GM21576 (cell line): ENCODE measurements around the gene SMIM44.

Source experiments
- ATAC-seq: cut with Tn5 transposase; IDR thresholded peaks from one replicate; pipeline ENCODE4 v1.9.1; 2021; ENCODE audit warnings: mild to moderate bottlenecking, moderate library complexity; ENCODE audit not compliant: unreplicated experiment

Gene SMIM44

DNA sequence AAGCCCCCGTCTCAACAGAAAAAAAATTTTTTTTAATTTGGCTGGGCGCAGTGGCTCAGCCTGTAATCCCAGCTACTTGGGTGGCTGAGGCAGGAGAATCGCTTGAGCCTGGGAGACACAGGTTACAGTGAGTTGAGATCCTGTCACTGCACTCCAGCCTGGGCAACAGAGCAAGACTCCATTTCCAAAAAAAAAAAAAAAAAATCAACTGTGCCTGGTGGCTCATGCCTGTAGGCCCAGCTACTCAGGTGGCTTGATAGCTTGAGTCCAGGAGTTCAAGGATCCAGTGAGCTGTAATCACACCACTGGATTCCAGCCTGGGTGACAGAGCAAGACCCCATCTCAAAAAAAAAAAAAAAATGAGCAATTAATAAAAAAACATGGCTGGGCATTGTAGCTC lies 18.5 kb upstream of the SMIM44 start:
- ATAC-seq, result no peak

DNA sequence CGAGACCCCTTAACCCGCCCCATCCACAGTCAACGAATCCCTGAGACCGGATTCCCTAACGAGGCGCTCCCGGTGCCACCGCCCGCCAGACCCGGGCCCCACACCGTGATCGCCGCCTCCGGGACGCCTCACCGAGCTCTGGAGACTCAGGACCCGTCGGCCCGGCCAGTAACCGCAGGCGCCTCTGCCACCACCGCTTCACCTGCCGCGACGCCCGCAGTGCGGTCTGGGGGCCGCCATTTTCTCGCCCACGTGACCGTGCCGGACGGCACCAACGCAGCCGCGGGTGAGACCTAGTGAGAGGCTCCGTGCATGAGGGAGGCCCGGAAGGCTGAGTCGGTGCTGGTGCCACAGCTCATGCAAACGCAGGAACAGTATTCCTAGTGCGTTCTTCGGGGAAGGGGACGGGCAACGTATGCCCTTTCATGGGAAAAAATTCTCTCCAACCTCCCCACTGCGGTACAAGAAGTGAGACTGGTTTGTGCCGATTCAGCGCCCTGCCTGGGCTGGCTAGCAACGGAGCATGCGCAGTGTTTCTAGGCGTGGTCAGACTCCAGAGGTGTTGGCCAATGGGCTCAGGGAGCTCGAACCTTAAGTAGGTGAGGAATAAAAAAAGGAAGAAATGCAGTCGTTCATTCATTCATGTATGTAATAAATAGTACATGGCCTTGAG lies 17.3 kb upstream of the SMIM44 start, which contains the start of gene DOHH:
DOHH (minus strand) TSS at position 246 of the 673 bp plus-strand sequence. CDS start 3,860 bp downstream, outside the sequence.
- peak; percentile 83 for ATAC-seq

DNA sequence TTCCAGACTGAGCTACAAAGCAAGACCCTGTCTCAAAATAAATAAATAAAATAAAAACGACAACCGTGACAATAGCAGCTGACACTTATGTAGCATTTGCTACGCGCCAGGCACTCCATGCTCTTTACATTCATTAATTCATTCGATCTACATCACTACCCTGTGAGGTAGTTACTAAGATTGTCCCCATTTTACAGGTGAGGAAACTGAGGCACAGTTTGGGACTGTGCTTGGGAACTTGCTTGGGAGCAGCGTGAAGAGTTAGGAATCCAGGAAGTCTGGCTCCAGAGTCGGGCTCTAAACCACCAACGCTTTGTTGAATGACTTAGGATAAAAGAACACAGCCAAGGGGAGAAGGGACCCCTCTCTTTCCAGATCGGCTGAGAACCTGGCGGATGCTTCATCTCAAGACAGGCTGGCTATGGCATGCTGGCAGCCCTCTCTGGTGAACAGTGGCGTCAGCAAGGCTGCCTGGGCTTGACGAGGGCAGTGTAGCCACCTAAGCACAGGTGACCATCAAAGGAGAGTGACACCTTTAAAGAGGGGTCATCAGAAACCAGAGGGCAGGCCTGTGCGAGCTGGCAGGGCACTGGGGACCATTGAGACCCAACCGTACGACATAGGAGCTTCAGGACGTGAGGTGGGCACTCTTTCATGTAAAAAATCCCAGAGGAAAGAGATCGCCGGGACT lies 16.6 kb upstream of the SMIM44 start:
- ATAC-seq, result peak; percentile 8

DNA sequence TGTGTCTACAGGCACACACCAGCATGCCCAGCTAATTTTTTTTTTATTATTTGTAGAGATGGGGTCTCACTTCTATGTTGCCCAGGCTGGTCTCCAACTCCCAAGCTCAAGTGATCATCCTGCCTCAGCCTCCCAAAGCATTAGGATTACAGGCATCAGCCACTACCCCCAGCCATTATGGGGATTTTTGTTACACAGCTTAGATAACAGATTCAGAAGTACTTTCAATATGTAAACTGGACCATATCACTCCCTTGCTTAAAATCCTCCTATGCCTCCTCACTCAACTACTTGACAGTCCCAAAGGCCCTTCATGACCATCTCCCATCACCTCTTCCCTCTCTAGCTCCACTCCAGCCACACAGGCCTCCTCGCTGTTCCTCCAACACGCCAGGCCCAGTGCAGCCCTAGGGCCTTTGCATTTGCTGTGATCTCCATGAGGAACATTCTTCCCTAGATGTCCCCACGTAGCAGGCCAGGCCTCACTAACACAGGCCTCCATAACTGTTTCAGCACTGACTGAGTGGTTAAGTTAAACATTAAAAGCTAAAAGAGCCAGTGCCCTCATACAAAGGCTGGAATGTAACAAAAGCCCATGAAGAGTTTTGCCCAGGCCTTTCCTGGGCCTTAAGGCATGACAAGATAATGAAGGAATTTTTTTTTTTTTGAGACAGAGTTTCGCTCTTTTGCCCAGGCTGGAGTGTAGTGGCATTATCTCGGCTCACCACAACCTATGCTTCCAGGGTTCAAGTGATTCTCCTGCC lies 14.7 kb upstream of the SMIM44 start:
- no peak for ATAC-seq

DNA sequence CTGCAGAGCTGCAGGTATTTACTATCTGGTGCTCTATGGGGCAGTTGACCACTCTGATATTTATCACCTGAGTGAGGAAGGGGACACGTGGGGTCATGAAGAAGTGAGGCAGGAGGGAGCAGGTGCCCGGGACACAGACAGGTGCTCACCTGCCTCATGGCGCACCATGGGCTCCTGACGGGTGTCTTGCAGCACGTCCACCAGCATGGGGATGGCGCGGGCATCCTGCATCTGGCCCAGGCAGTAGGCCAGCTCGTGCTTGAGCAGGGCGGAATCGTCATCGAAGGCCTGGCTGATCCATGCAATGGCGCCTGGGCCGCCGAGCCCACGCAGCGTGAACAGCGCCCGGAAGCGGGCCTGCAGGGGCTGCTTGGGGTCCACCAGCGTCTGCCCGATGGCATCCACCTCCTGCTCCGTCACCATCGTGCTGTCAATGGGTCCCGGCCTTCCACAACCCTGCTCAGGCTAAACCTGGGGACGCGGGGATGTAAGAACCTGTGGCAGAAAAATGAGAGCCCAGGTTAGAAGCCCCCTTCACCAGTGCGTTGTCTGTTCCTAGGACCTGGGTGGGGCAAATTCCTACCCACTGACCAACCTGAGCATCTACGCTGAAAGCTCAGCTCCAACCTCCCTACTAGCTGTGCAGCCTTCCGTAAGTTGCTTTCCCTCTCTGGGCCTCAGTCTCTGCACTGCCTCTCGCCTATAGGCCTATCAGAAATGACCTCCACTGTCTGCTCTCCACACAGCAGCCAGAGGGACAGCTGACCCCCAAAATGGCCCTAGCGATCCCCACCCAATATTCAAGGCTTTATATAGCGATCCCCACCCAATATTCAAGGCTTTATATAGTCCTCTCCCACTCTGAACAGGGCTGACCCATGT lies 13.4 kb upstream of the SMIM44 start:
- ATAC-seq, result no peak

DNA sequence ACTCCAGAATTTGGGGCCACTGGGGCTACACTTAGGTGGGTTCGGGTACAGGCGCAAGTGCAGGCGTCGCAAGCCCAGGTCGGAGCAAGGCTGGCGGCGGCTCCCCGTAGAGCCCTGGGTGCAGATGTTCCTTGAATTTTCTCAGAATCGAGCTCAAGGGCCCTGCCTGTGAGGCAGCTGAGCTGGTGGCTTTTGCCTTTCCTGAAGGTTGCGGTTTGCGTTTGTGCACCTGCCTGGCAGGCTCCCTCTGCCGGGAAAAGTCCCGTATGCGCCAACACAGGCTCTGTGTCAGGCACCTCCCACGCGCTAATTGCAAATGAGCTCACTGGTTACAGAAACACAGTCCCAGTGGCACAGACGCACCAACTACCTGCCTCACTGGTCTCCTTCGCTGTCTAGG lies 11.3 kb upstream of the SMIM44 start:
- no peak for ATAC-seq

DNA sequence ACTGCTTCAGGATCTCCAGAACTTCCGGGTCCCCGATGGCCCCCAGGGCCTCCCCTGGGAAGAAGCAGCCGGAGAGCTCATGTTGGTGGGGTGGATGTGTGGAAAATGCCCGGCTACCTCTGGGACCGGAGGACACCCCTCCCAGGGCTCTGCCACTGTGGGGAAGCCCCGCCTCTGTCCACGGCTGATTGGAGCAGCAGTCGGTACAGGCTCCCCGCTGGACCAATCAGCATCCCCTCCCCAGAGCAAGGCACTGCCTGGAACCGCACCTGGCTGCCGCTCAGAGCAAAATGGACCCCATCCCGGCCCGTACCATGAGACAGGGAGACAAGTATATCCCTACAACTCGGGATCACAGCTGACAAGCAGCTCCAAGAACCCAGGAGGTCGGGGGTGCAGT lies 10.8 kb upstream of the SMIM44 start:
- ATAC-seq, result no peak

DNA sequence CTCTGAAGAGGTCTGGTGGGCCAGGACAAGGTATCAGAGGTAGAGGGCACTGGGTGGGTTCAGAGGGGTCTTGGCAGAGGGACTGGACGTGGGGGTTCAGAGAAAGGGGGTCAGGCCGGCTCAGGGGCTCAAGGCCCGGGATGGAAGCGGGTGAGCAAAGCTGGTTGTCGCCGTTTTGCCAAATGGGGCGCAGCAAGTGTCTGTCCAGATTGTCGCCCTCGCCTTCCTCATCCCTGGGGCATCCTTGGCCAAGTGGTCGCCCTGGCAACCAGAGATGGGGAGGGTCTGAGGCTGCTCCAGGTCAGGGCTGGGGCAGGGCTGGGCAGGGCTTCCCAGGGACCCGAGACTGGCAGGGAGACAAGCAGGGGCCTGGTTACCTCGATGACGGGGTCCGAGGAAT lies 10.4 kb upstream of the SMIM44 start:
- no peak for ATAC-seq

DNA sequence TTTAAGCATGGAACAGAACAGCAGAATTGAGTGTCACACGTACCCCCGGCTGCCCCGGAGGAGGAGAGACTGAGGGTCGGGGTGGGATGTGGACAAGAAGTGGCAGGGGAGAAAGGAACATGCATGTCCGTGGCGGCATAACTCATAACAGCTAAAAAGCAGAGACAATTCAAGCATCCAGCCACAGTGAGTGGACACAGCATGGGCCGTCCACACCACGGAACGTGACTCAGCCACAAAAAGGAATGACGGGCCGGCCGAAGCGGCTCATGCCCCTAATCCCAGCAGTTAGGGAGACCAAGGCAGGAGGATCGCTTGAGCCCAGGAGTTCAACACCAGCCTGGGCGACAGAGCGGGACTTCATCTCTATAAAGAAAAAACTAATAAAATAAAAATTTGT lies 9.7 kb upstream of the SMIM44 start:
- ATAC-seq, result no peak

DNA sequence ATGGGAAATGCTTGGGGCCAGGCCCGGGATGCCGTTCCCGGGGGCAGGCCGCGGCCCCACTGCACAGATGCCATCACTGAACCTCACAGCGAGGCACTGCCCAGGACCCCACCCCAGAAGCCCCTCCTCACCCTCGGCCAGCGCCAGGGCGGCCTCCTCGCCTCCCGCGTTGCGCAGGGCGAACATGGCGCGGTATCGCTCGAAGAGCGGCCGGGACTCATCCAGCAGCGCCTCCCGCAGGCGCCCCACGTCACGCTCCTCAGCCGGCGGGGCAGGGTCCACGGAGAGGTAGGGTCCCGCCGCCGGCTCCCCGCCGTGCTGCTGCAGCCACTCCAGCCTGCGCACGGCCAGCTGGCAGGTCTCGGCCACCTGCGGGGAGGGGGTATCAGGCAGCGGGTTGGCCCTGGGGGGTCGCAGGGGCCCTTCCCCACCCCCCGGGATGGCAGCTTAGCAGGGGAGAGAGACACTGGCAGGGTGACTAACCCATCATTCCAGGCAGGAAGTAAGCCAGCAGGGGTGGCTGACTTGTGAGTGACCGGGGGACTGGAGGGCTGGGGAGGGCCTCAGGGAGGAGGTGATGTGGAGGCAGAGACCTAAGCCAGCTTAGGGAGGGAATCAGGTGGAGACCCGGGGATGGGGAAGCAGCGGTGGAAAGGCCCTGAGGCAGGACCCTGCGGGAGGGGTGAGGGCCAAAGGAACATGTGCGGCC lies 9.0 kb upstream of the SMIM44 start:
- ATAC-seq, result no peak

DNA sequence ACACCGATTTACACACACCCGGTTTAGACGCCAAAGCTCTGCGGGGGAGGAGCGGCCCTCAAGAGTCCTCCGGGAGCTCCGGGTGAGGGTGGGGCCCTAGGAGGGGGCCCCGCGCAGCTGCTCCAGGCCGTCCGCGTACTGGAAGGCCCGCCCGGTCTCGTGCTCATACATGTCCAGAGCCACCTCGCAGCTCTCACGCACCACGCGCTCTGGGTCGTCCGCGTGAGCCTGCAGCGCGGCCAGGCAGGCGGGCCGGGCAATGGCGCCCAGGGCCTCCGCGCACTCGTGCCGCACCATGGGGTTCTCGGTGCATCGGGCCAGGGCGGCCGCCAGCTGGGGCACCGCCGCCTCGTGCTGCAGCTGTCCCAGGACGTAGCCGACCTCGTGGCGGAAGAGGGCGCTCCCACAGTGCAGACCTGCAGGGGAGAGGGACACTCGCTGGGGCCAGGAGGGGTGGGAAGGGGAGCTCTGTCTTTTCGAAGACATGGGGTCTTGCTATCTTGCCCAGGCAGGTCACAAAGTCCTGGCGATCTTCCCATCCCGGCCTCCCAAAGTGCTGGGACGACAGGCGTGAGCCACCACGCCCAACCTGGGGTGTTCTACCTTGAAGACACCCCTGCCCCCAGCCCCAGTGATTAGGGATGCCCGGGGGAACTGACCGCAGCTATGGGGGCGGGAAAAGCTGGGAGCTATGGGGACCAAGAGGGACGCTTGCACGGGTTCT lies 8.3 kb upstream of the SMIM44 start:
- no peak for ATAC-seq

DNA sequence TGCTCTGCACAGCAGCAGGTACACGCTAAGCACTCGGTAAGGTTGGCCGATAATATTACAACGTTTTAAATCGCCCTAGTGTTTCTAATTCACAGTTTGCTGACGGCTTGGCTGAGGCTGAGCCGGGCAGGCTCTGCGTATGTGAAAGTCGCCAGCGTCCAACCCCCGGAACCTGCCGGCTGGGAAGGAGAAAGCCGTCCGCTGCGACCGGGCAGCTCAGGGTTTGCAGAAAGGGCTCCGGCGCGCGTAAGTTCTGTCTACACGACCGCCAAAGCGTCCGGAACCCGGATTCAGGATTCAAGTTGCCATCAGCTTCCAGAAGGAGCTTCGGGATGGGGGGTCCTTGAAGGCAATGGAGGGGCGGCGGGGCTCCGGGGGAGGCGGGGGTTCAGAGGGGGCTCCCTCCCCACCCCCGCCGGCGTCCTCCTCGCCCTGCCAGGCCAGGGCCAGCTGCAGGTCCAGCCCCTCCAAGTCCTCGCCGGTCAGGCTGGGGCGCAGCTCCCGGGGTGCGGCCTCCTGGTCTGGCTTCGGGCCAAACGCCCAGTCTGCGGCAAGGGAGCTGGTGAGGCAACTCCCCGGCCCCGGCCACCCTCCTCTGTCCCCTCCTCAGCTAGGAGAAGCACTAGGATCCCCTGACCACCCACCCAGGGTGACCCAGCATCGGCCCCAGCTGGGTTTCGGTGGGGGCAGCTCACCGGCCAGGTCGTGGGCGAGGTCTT lies 575 bp downstream of the SMIM44 start:
- ATAC-seq, result no peak

DNA sequence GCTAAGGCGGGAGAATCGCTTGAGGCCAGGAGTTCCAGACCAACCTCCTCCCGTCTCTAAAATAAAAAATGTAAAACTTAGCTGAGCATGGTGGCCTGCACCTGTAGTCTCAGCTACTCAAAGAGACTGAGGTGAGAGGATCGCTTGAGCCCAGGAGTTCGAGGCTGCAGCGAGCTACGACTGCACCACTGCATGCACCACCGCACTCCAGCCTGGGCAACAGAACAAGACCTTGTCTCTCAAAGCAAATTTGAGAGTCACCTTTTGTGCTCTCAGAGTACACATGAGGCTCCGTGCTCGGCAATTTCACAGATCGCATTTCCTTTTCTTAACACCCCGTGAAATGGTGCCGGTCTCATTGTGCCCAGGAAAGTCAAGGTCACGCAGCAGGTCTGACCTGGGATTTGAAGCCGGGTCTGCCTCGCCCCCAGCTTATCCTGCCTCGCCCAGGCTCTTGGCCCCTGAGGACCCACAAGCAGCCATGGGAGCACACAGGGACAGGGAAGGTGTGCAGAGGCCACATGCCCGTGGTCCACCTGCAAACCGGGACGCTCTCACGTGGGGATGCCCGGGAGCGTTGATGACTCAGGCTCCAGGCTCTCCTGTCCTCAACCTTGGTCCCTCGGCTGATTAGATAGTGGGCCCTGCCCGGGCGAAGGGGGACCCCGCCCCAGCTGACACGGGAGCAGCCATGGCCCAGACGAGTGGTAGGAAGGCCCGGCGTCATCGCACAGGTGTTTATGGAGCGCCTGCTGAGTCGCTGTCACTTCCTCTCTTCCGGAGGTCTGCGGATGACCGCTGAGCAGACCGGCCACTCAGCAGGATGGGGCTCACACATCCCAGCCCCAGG lies 1.8 kb downstream of the SMIM44 start:
- ATAC-seq, result no peak

DNA sequence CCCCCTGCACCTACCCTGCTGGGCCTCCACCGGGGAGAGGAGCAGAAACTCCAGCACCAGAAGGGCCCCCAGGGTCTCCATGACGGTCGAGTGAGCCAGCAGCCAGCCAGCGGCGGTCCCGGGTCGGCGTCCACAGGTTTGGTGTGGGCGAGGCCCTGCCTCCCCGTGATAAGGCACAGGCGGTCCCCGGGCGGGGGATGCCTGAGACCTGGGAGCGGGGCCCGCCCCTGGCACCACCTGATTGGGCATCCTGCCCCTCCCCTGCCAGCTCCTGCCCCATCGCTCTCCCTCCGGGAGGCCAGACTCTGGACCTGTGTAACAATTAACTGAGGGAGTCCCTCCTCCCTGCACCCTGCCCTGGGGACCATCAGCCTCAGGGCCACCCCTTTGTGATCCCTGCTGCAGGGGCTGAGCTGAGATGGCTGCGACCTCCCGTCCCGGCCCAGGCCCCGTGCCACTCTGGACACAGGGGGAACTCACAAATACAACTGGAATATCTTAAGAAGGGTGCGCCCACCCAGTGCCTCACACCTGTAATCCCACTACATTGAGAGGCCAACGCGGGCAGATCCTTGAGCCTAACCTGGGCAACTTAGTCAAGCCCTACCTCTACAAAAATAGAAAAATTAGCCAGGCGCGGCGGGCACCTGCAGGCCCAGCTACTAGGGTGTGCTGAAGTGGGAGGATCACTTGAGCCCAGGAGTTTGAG lies 2.7 kb downstream of the SMIM44 start, which contains the start of gene SMIM24:
SMIM24 (minus strand) TSS at position 143 of the 709 bp plus-strand sequence; CDS start at position 81, 62 bp downstream.
- no peak for ATAC-seq

DNA sequence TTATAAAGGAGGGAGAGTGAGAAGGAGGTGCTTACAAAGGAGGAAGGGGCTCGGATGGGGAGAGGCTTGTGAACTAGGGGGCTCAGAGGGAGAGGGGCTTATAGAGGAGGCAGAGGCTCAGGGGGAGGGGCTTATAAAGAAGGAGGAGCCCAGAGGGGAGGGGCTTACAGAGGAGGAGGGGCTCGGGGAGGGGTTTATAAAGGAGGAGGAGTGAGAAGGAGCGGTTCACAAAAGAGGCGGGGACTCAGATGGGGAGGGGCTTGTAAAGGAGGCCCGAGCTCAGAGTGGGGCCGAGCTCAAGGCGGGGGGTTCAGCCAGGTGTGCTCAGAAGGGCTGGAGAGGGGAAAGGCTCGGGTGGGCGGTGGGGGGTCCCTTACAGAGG lies 3.4 kb downstream of the SMIM44 start:
- ATAC-seq, result no peak

DNA sequence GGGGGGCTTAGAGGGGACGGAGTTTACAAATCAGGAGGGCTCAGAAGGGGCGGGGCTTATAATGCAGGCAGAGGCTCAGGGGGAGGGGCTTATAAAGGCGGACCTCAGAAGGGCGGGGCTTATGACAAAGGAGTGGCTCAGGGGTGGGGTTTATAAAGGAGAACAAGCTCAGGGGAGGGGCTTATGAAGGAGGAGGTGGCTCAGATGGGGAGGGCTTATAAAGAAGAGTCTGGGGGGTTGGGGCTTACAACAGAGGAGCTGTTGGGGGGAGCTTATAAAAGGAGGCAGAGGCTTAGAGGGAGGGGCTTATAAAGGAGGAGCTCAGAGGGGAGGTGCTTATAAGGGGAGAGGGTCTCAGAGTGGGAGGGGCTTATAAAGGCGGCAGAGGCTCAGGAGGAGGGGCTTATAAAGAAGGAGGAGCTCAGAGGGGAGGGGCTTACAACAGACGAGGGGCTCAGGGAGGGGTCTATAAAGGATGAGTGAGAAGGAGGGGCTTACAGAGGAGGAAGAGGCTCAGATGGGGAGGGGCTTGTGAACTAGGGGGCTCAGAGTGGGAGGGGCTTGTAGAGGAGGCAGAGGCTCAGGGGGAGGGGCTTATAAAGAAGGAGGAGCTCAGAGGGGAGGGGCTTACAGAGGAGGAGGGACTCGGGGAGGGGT lies 3.9 kb downstream of the SMIM44 start:
- no peak for ATAC-seq
